Spinal cord (tissue), 10 donors: Measurements from ENCODE around the gene TMTC2. TPM values are rescaled to one million over a fixed set of nuclear protein-coding genes. Genes with fewer than 3 reads are reported as not detected.
"Not testable (repeated sequence)": the region's sequence is repeated elsewhere in the genome, so short reads cannot be mapped to it uniquely, and the experiment has no call there.

Source experiments
- DNase-seq, 6 donors: peaks; one replicate each; pipeline versions ENCODE4 v3.0.0 to v3.0.0-alpha.2; 2013 to 2015; ENCODE audit warnings: low spot score in 6 of 6, low read depth in 4 of 6
- H3K27ac ChIP-seq: one replicate; pipeline ENCODE4 v1.5.1; 2013; ENCODE audit warnings: low read depth, low read length, control low read depth
- H3K27me3 ChIP-seq: one replicate; pipeline ENCODE4 v1.6.1; 2013; ENCODE audit warnings: low read length; ENCODE audit not compliant: control insufficient read depth, insufficient read depth
- H3K36me3 ChIP-seq: one replicate; pipeline ENCODE4 v1.6.1; 2013; ENCODE audit warnings: low read length; ENCODE audit not compliant: control insufficient read depth, insufficient read depth
- H3K4me1 ChIP-seq: one replicate; pipeline ENCODE4 v1.6.1; 2013; ENCODE audit warnings: low read length; ENCODE audit not compliant: control insufficient read depth, insufficient read depth
- H3K4me3 ChIP-seq: one replicate; pipeline ENCODE4 v1.5.1; 2013; ENCODE audit warnings: low read depth, low read length, control low read depth
- H3K9me3 ChIP-seq: one replicate; pipeline ENCODE4 v1.6.1; 2013; ENCODE audit warnings: low read length; ENCODE audit not compliant: control insufficient read depth, insufficient read depth
- WGBS: methylation state at CpG from one replicate; pipeline ENCODE4 v1.1.5; 2013; ENCODE audit warnings: missing lambda C conversion rate; ENCODE audit not compliant: insufficient coverage; 5-methylcytosine and 5-hydroxymethylcytosine counted together
- polyA plus RNA-seq, 2 donors: library from polyadenylated mRNA; unstranded; fragments of 120-200 nt; gene quantifications; one replicate each; pipeline ENCODE4 v1.2.1, GENCODE V29; 2013; ENCODE audit not compliant: insufficient read length in 2 of 2
- total RNA-seq, 2 donors: library from RNA; depleted of rRNA in 1 of 2; stranded (reverse); fragments of 120-200 nt in 1 of 2; fragments of >200 nt in 1 of 2; gene quantifications; one replicate each; pipeline versions ENCODE4 v1.2.3 to v1.2.4, GENCODE V29; 2013 to 2014
- donor health status: healthy.

TMTC2 gene
- total and polyA plus RNA-seq, 4 donors = 21.1 to 37.1 (median 27.7) TPM

DNA sequence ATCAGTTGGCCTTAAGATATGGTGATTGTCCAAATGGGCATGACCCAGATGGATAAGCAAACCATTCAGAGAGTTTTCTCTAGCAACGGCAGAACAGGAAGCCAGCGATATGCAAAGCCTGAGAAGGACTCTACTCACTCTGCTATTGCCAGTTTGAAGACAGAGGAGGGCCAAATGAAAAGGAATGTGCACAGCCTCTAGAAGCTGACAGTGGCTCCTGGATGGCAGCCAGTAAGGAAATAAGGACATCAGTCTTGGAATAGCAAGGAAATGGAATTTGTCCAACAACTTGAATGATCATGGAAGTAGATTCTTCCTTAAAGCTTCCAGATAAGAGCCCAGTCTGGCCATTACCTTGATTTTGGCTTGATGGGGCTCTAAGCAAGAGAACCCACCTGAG lies 60.0 kb downstream of the TMTC2 start:
- 70% methylated on average over 2 of the region's 2 CpGs for WGBS
- H3K27me3 ChIP-seq = no peaks in the 10 kb centered on the region
- H3K27ac ChIP-seq = no peak overlapping the region
- H3K4me3 ChIP-seq = no peak overlapping the region
- no peak for DNase-seq
- no peaks in the 10 kb centered on the region for H3K9me3 ChIP-seq
- no peaks in the 10 kb centered on the region for H3K4me1 ChIP-seq
- H3K36me3 ChIP-seq = no peaks in the 10 kb centered on the region

DNA sequence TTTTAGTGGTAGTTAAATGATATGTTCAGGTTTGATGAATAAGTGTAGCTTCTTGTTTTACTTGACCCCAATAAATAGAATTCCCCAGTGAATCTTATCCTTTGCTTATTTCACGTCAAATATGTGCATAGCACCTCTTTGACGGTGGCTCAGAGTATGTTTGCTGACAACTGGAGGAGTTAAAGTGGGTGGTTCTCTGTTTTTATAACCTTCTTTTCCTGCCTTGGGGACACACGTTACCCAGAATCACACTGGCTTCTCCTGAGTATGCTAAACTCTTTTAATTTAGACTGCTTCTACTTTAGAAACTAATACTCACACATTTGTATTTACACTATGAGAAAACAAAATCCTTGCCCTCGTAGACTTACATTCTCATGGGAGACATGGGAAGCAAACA lies 62.3 kb downstream of the TMTC2 start:
- Histone ChIP-seq H3K9me3 (no peaks in the 10 kb centered on the region), H3K36me3 (no peaks in the 10 kb centered on the region), H3K27me3 (no peaks in the 10 kb centered on the region), H3K4me3 (no peak overlapping the region), H3K4me1 (no peaks in the 10 kb centered on the region), H3K27ac (no peak overlapping the region)
- WGBS = no CpG with 5 or more reads among the region's 4 CpGs
- DNase-seq = no peak

- DNase-seq = no peak
- H3K27me3 ChIP-seq = no peaks in the 10 kb centered on the region
- no peak overlapping the region for H3K4me3 ChIP-seq
- H3K36me3 ChIP-seq = no peaks in the 10 kb centered on the region
- no peaks in the 10 kb centered on the region for H3K9me3 ChIP-seq
- H3K4me1 ChIP-seq = no peaks in the 10 kb centered on the region
- no peak overlapping the region for H3K27ac ChIP-seq
Measured at GRCh38 chr12:82754856-82755255, 68.2 kb downstream of the TMTC2 start.

- Histone ChIP-seq H3K27ac (no peak overlapping the region), H3K4me3 (no peak overlapping the region)
- DNase-seq = peak in 1 of 6 donors; percentile 77
Measured at GRCh38 chr12:82756303-82756702, 69.6 kb downstream of the TMTC2 start.

DNA sequence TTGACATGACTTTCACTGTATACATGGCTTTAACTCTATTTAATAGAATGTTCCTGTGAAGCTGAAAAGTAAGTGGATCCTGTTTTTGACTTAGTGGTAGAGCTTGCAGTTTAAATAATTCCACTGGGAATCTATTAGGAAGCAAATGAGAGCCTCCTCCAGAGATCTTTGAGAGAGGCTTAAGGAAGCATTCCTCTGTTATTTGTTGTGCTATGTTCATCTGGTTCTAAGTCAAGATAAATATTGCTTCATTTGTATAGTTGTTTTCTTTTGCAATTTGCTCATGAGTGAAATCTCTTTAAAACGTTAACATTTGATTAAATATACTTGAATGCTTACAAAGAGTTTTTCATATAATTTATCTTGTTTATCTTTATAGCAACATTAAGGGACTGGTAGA lies 70.4 kb downstream of the TMTC2 start:
- H3K27ac ChIP-seq = no peak overlapping the region
- H3K4me1 ChIP-seq = no peaks in the 10 kb centered on the region
- DNase-seq = no peak
- no peaks in the 10 kb centered on the region for H3K27me3 ChIP-seq
- no CpG with 5 or more reads among the region's 1 CpG for WGBS
- no peaks in the 10 kb centered on the region for H3K36me3 ChIP-seq
- no peaks in the 10 kb centered on the region for H3K9me3 ChIP-seq
- no peak overlapping the region for H3K4me3 ChIP-seq

More at GRCh38 chr12:82756303-82756702, 69.6 kb downstream of the TMTC2 start:
- WGBS = 36% methylated on average over 2 of the region's 2 CpGs
- H3K36me3 ChIP-seq = no peaks in the 10 kb centered on the region
- H3K27me3 ChIP-seq = no peaks in the 10 kb centered on the region
- H3K9me3 ChIP-seq = no peaks in the 10 kb centered on the region
- no peaks in the 10 kb centered on the region for H3K4me1 ChIP-seq

DNA sequence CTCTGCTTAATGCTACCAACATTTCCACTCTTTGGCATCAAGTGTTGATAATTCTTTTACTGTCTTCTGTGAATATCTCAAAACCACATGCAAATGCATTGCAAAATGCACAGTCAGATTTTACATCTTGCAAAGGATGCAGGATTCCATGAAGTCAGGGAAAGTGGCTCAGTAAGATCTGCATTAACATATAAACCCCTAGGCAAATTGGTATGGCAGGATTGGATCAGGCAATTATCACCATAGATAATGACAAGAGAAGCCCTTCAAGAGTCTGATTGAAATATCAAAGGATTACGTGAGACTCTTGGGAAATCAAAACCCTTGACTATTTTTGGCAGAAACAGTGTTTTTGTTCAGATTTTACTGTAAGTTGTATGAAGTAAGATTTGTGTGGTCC lies 71.0 kb downstream of the TMTC2 start:
- no peak for DNase-seq
- Histone ChIP-seq H3K9me3 (no peaks in the 10 kb centered on the region), H3K4me1 (no peaks in the 10 kb centered on the region), H3K27ac (no peak overlapping the region), H3K4me3 (no peak overlapping the region), H3K27me3 (no peaks in the 10 kb centered on the region), H3K36me3 (no peaks in the 10 kb centered on the region)
- WGBS = no CpG with 5 or more reads among the region's 1 CpG

DNA sequence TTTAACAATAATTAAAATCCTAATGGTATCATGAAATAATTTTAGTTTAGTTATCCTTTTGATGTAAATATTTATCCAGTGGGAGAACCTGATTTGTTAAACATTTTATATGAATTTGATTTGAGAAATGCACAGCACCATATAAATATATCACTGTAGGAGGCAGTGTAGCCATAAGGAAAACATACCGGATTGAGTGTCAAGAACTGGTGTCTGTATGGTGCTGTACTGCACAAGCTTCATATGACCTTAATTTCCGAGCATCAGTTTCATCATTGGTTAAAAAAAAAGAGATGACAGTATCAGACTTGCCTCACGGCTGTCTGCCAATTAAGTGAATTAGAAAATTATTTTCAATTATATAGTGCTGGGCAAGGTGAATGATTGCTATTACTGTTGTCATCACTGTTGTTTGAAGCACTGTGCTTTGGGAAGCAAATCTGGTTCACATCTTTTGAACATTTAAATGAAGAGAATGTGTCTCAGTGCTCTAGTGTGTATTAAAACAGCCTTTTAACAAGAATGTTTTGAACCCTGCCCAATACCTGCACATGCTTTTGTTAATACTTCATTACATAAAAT lies 72.1 kb downstream of the TMTC2 start:
- Histone ChIP-seq H3K4me1 (no peaks in the 10 kb centered on the region), H3K9me3 (no peaks in the 10 kb centered on the region), H3K27ac (no peak overlapping the region), H3K4me3 (no peak overlapping the region), H3K36me3 (no peaks in the 10 kb centered on the region), H3K27me3 (no peaks in the 10 kb centered on the region)
- DNase-seq = peak in 2 of 6 donors; percentile 41 to 73
- 67% methylated on average over 1 of the region's 3 CpGs for WGBS

DNA sequence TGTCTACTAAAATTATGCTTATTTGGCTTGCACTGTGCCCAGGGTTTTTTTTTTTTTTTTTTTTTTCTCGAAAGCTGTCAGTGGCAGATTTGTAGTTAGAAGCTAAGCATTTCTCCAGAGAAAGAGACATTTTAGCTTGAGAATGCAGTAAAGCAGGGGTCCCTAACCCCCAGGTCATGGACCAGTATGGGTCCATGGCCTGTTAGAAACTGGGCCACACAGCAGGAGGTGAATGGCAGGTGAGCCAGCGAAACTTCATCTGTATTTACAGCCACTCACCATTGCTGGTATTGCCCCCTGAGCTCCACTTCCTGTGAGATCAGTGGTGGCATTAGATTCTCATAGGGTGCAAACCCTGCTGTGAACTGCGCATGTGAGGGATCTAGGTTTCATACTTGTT lies 73.7 kb downstream of the TMTC2 start:
- H3K4me3 ChIP-seq = no peak overlapping the region
- no peak overlapping the region for H3K27ac ChIP-seq
- no peaks in the 10 kb centered on the region for H3K36me3 ChIP-seq
- no peaks in the 10 kb centered on the region for H3K9me3 ChIP-seq
- H3K27me3 ChIP-seq = no peaks in the 10 kb centered on the region
- 100% methylated on average over 1 of the region's 3 CpGs for whole genome bisulfite sequencing
- no peak for DNase-seq
- no peaks in the 10 kb centered on the region for H3K4me1 ChIP-seq

- H3K27ac ChIP-seq, DNase-seq, H3K4me3 ChIP-seq, H3K4me1 ChIP-seq, H3K36me3 ChIP-seq, H3K27me3 ChIP-seq, H3K9me3 ChIP-seq: not testable (repeated sequence)
- 100% methylated on average over 1 of the region's 7 CpGs for WGBS
Measured at GRCh38 chr12:82765206-82765605, 78.5 kb downstream of the TMTC2 start.

DNA sequence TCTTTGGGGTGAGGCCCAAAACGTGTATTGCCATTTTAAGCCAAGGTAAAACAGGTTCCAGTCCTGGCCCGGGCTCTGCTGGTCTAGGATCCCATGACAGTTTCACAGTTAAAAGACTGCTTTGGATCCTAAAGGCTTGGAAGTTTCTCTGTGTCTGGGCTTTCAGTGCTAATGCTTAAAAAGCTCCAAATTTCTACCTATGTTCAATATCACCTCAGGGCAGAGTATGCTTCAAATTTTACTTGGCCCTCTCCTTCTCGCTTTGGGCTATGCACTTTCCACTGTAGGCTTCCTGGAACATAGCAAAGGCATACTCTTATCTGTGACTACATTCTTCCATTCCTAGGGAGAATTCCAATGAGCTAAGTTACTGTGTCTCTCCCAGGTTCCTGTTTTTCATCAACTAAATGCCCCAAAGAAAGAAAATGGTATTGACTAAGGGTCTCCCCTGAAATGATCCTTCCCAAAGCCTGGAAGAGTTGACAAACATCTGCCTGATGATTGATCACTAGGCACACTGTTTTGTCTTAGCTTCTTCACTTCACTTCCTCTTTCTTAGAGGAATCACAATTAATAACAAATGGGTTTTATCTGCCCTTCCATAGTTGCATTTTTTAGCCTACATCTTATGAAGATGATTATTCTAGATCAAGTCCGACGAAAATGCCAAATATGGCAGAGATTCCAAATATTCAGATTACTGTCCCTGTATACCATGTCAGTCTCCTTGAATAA lies 79.4 kb downstream of the TMTC2 start:
- 91% methylated on average over 3 of the region's 5 CpGs for WGBS
- Histone ChIP-seq H3K36me3 (no peaks in the 10 kb centered on the region), H3K4me1 (no peaks in the 10 kb centered on the region), H3K27ac (no peak overlapping the region), H3K27me3 (no peaks in the 10 kb centered on the region), H3K4me3 (no peak overlapping the region), H3K9me3 (no peaks in the 10 kb centered on the region)
- DNase-seq = no peak
